ENCODE data around the gene DGKD. TPM values are rescaled to one million over a fixed set of nuclear protein-coding genes. Genes with fewer than 3 reads are reported as not detected.

Gene DGKD
- polyA plus RNA-seq, 3 donors: 14.5 to 67.5 (median 16.6) TPM

- Histone ChIP-seq H3K9me3 (replicated peaks in 1 of 2; ENCODE audit: control insufficient read depth in 1 of 2, insufficient read depth in 1 of 2, low read length in 2 of 2) (no peaks in the 10 kb centered on the region), H3K4me3 (replicated peaks in 1 of 3; ENCODE audit: low read depth in 2 of 3, low read length in 3 of 3) (no peak overlapping the region), H4K20me1 (ENCODE audit: insufficient read depth, low read length) (peaks cover 18% of the 10 kb centered on the region), H3K4me1 (ENCODE audit: control insufficient read depth in 1 of 2, insufficient read depth in 2 of 2, low read length in 2 of 2) (no peaks in the 10 kb centered on the region), H3K36me3 (replicated peaks in 1 of 2; ENCODE audit: control insufficient read depth in 1 of 2, insufficient read depth in 2 of 2, low read length in 2 of 2) (peaks cover 99 to 100% of the 10 kb centered on the region in 2 donors), H3K9ac (ENCODE audit: insufficient read depth, low read length, poor library complexity, severe bottlenecking) (no peak overlapping the region), H3K79me2 (ENCODE audit: insufficient read depth, low read length) (no peaks in the 10 kb centered on the region), H3K4me2 (replicated peaks; ENCODE audit: extremely low read depth, low read length, poor library complexity, severe bottlenecking) (no peak overlapping the region), H3K27me3 (ENCODE audit: control insufficient read depth in 2 of 2, insufficient read depth in 2 of 2, low read length in 2 of 2) (no peaks in the 10 kb centered on the region), H3K27ac (ENCODE audit: low read depth in 1 of 2, low read length in 2 of 2) (no peak overlapping the region), H2AFZ (ENCODE audit: insufficient read depth, low read depth, low read length, poor library complexity, severe bottlenecking) (no peak overlapping the region)
- Mint-ChIP-seq H3K27me3 (ENCODE audit: low read depth in 3 of 3) (peaks cover 0 to 2% (median 0%) of the 10 kb centered on the region in 3 donors), H3K36me3 (peaks cover 93 to 100% of the 10 kb centered on the region in 2 donors), H3K9me3 (peaks cover 0 to 1% (median 0%) of the 10 kb centered on the region in 7 donors), H3K4me3 (no peak overlapping the region), H3K27ac (peak overlapping the region in 1 of 7 donors; percentile 6), H3K4me1 (no peaks in the 10 kb centered on the region)
- intact Hi-C loops (cut with micrococcal nuclease): no loop called here
- 97% methylated on average over 10 of the region's 11 CpGs for WGBS (ENCODE audit: insufficient coverage)
- no peak for DNase-seq
- TF ChIP-seq CTCF (IDR thresholded peaks at IDR 0.05): no peak
Observed at GRCh38 chr2:233456111-233456510, 101.8 kb downstream of the DGKD start.

GRCh38 chr2:233456934-233457333 is 102.6 kb downstream of the DGKD start:
- intact Hi-C loops (cut with micrococcal nuclease): no loop called here
- TF ChIP-seq CTCF (IDR thresholded peaks at IDR 0.05): no peak
- H3K4me1 Mint-ChIP-seq: no peaks in the 10 kb centered on the region
- no peak overlapping the region for H2AFZ ChIP-seq (ENCODE audit: insufficient read depth, low read depth, low read length, poor library complexity, severe bottlenecking)
- H3K4me3 ChIP-seq (replicated peaks in 1 of 3; ENCODE audit: low read depth in 2 of 3, low read length in 3 of 3): no peak overlapping the region
- WGBS (ENCODE audit: insufficient coverage): no CpG with 5 or more reads among the region's 5 CpGs
- no peak for DNase-seq
- H4K20me1 ChIP-seq (ENCODE audit: insufficient read depth, low read length): peaks cover 13% of the 10 kb centered on the region
- no peaks in the 10 kb centered on the region for H3K79me2 ChIP-seq (ENCODE audit: insufficient read depth, low read length)
- H3K4me2 ChIP-seq (replicated peaks; ENCODE audit: extremely low read depth, low read length, poor library complexity, severe bottlenecking): no peak overlapping the region
- H3K4me3 Mint-ChIP-seq: no peak overlapping the region
- peaks cover 0 to 2% (median 0%) of the 10 kb centered on the region in 3 donors for H3K27me3 Mint-ChIP-seq (ENCODE audit: low read depth in 3 of 3)
- no peaks in the 10 kb centered on the region for H3K4me1 ChIP-seq (ENCODE audit: control insufficient read depth in 1 of 2, insufficient read depth in 2 of 2, low read length in 2 of 2)
- H3K36me3 Mint-ChIP-seq: peaks cover 94 to 100% of the 10 kb centered on the region in 2 donors
- H3K27ac Mint-ChIP-seq: peak overlapping the region in 1 of 7 donors; percentile 69
- H3K9ac ChIP-seq (ENCODE audit: insufficient read depth, low read length, poor library complexity, severe bottlenecking): no peak overlapping the region
- no peaks in the 10 kb centered on the region for H3K27me3 ChIP-seq (ENCODE audit: control insufficient read depth in 2 of 2, insufficient read depth in 2 of 2, low read length in 2 of 2)
- H3K27ac ChIP-seq (ENCODE audit: low read depth in 1 of 2, low read length in 2 of 2): peak overlapping the region in 1 of 2 donors; percentile 14
- no peaks in the 10 kb centered on the region for H3K9me3 ChIP-seq (replicated peaks in 1 of 2; ENCODE audit: control insufficient read depth in 1 of 2, insufficient read depth in 1 of 2, low read length in 2 of 2)
- peaks cover 99 to 100% of the 10 kb centered on the region in 2 donors for H3K36me3 ChIP-seq (replicated peaks in 1 of 2; ENCODE audit: control insufficient read depth in 1 of 2, insufficient read depth in 2 of 2, low read length in 2 of 2)
- peaks cover 0 to 1% (median 0%) of the 10 kb centered on the region in 7 donors for H3K9me3 Mint-ChIP-seq
